ENCODE results near the gene CAPN6.

CAPN6 gene

GRCh38 chrX:111199505-111199904 is 70.8 kb downstream of the CAPN6 start:
- DNase-seq = no peak
